Measurements from ENCODE around the gene RNF19B.

RNF19B gene

DNA sequence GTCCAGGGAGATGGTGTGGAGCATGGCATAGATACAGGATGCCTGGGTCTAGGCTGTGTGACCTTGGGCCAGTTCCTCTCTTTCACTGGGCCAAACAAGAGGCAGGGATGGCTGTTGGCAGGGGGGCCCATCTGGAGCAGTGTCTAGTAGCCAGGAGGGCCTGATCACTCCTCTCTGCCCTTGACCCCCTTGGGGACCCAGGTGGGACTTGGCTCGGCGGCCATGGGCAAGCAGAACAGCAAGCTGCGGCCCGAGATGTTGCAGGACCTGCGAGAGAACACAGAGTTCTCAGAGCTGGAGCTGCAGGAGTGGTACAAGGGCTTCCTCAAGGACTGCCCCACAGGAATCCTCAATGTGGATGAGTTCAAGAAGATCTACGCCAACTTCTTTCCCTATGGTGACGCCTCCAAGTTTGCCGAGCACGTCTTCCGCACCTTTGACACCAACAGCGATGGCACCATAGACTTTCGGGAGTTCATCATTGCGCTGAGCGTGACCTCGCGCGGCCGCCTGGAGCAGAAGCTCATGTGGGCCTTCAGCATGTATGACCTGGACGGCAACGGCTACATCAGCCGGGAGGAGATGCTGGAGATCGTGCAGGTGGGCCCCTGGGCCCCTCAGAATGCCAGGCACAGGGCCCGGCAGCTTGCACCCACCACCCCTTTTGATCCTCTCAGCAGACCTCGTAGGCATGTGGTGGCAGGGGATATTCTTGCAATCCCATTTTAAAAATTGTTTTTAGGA, 75.8 kb downstream of the RNF19B start:
- no peak for TF ChIP-seq CTCF (IDR thresholded peaks at IDR 0.05; ENCODE audit: control insufficient read depth, extremely low read depth, insufficient read depth)
- no peak overlapping the region for H3K4me3 ChIP-seq (ENCODE audit: low read depth, low read length)
- DNase-seq (ENCODE audit: low read depth), result no peak

DNA sequence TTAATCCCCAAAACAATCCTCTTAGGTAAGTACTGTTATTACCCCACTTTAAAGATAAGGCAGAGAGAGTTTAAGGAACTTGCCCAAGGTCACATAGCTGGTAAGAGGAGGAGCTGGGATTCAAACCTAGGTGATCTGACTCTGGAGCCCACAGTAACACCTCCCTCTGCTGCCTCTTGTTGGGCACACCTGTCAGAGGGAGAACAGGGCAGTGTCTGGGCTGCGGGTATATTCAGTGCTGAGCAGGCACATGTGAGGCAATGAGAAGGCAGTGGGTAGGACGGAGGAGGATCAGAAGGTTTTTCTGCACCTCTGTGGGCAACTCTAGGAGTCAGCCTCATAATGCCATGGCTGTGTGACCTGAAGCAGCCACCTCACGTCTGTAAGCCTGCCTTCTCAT, 76.5 kb downstream of the RNF19B start:
- TF ChIP-seq CTCF (IDR thresholded peaks at IDR 0.05; ENCODE audit: control insufficient read depth, extremely low read depth, insufficient read depth), result no peak
- H3K4me3 ChIP-seq (ENCODE audit: low read depth, low read length), result no peak overlapping the region
- DNase-seq (ENCODE audit: low read depth), result no peak

GRCh38 chr1:32887623-32888022, 77.0 kb downstream of the RNF19B start:
- no peak for TF ChIP-seq CTCF (IDR thresholded peaks at IDR 0.05; ENCODE audit: control insufficient read depth, extremely low read depth, insufficient read depth)
- DNase-seq (ENCODE audit: low read depth), result no peak
- H3K4me3 ChIP-seq (ENCODE audit: low read depth, low read length), result no peak overlapping the region

DNA sequence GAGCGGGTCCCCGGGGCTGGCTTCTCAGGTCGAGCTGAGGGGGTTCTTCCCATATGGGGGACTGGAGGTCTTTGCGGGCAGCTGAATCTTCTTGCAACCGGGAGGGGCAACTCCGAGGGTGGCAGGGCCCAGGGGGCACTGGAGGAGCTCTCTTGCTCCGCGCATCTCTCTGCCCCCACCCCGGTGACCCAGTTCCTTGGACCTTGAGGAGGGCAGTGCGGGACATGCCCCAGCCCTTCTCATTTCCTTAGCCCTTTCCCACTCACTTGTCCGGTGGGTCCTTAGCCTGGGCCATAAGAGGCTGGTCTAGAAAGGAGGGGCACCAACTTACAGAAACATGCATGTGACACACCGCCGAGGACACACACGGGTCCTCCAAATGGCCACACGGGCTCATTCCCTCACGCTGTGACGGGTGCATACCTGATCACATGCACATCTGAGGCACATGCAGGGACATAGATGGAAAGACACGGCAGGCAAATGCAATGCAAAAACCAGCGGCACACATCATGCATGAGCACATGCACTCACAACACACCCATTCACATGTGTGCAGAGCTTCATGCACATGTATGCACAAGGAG, 77.7 kb downstream of the RNF19B start:
- no peak for TF ChIP-seq CTCF (IDR thresholded peaks at IDR 0.05; ENCODE audit: control insufficient read depth, extremely low read depth, insufficient read depth)
- no peak overlapping the region for H3K4me3 ChIP-seq (ENCODE audit: low read depth, low read length)
- DNase-seq (ENCODE audit: low read depth), result no peak
